Measurements from ENCODE around the gene KPNA1.
A peak's percentile ranks its signal among the peaks of the same experiment; 100 is the strongest.

The KPNA1 gene

DNA sequence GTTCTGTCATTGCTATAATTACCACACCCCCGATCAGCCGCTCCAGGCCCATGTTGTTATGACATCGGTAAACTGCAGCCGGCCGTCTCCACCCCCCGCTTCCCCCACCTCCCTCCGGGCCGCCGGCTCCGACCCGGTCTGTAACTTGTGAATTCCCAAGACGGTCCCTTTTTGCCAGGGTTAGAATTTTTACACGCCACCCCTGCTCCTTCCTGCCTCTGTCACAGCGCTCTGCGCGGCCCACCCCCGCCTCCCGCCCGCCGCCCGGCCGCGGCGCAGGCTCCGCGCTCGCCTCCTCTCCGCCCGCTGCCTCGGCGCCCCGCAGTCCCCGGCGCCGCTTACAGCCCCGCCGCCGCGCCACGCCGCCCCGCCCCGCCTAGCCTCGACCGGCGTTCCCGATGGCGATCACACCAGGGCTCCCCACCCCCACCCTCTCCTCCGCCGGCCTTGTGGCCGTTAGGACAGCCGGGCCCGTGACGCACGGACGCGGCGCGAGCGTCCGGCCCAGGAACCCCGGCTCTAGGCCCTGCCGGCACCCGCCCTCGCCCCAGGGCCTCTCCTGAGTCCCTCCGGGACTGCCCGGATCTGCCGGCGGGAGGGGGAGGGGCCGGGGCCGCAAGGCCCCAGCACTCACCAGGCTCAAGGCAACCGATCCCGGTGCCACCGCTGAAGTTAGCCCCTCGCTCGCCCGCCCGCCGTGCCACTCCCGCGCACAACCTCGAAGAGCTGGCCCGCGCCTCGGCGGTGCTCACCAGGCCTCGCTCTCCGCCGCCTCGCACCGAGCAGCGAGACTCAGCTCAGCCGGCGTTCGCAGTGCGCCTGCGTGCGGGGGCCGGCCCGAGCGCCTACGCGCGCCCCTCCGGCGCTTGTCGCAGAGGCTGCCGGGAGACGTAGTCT lies at the start of gene KPNA1:
Gene KPNA1 (minus strand): TSS at position 817 of the 897 bp plus-strand sequence. CDS start 18,374 bp downstream, outside the sequence.
- peak; percentile 83 to 85 for DNase-seq

DNA sequence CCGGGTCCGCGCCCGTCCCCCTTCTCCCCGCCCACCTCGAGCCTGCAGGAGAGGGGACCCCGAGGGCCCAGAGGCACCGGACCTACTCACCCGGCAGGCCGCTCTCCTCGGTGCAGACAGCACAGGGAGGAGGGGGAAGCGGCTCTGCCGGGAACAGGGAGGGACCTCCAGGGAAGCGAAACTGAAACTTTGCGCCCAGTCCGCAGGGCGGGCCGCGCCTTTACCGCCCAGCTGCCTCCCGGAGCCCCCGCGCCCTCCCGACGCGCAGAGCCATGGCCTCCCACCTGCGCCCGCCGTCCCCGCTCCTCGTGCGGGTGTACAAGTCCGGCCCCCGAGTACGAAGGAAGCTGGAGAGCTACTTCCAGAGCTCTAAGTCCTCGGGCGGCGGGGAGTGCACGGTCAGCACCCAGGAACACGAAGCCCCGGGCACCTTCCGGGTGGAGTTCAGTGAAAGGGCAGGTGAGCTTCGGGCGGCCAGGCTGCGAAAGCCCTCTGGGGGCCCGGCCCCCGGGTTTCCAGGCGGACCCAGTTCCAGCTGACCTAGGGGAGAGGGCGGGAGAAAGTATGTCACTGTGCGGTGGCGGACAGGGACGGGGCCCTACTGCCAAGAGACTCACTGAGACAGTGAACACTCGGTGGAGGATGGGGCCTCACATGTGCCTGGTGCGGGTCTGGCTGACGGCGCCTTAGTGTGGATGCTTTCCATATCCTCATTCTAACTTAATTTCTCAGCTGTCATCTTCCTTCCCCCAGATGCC lies 49.6 kb upstream of the KPNA1 start, which contains the start of the genes DTX3L and PARP9:
Gene DTX3L (plus strand): TSS at position 184 of the 758 bp plus-strand sequence. CDS start 89 bp downstream, at position 273.
Gene PARP9 (minus strand): TSS at position 146 of the 758 bp plus-strand sequence. CDS start 4,680 bp downstream, outside the sequence.
- peak; percentile 71 to 81 for DNase-seq

DNA sequence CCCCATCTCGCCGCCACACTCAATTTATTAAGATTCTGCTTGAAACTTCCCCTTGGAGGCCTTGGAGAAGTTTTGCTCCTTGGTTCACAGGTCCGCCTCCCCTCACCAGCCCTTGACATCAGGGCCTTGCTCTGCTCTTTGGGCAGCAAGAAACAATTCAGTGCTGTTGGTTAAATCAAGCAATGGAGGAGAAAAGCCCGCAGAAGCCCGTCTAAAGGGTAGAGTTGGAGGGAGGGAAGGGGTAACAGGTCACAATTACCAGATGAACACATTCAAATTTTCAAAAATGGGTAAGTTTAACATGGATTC lies 48.9 kb upstream of the KPNA1 start:
- peak in 1 of 2 experiments; percentile 36 for DNase-seq

DNA sequence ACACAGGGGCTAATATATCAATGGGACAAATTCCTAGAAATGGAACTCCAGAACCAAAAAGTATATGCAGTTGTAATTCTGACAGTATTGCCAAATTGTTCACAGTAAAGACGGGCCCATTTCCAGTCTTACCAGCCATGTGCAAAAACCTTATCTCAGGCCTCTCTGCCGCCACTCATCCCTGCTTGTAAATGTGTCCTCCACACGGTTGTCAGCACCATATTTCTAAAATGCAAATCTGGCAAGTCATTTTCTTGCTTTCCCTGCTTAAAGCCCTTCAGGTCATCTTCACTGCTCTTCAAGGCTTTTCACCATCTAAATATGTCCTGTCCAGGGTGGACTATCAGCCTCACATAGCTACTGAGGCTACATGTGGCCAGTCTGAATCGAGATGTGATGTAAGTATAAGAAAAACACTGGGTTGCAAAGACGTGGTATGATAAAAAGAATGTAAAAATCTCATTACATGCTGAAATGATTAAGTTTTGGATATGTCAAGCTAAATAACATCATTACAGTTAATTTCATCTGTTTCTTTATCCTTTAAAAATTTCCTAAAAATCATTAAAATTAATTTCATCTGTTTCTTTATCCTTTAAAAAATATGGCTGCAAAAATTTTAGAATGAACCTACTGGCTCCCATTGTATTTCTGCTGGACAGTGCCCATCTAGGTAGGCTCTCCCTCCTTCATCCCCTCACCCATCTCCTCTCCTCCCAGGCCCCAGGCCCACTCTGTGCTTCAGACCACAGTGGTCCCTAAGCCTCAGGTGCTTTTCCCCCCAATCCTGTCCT lies 48.4 kb upstream of the KPNA1 start:
- DNase-seq, result no peak

DNA sequence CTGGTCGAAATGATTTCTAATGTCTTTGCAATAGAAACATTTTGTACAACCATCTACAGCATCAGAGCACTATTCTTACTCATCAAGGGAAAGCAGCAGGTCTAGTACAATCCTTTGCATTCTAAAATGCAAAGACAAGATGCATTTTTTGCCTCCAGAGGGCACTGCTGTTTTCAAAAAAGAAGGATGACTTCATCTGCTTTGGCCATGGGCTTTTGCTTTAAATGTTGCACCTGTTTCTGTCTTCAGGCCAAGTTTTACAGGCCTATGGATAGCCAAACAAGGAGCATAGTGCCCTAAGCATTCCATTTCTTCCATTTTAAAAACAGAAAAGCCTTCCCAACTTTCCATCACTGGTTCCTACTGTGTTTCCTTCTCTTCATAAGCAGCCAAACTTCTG lies 45.9 kb upstream of the KPNA1 start:
- peak; percentile 44 to 64 for DNase-seq

DNA sequence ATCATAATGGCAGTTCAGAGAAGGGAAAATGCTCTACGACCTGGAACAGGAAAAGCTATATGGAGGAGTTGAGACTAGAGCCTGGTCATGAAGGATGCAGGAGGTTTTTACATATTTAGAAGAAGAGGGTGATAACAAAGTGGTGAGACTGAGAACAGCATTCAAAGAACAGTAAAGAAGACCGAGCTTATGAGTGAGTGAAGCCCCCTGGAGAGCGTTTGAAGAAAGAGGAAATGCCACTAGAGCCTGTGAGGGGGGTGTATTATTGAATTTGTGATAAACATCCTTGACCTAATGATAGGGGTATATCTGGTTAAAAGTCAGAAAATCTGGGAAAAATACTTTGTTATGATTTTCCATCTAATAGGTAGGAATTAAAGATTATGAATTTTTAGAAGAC lies 45.2 kb upstream of the KPNA1 start:
- no peak for DNase-seq

DNA sequence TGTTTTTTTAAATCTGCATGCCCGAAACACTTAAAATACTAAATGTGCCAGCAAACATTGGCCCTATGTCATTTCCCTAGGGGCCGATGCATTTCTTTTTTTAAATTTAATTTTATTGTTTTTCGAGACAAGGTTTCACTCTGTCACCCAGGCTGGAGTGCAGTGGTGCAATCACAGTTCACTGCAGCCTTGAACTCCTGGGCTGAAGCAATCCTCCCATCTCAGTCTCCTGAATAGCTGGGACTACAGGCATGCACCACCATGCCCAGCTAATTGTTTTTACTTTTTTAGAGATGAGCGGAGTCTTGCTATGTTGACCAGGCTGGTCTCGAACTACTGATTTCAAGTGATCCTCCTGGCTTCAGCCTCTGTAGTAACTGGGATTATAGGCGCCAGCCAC lies 43.9 kb upstream of the KPNA1 start:
- no peak for DNase-seq

DNA sequence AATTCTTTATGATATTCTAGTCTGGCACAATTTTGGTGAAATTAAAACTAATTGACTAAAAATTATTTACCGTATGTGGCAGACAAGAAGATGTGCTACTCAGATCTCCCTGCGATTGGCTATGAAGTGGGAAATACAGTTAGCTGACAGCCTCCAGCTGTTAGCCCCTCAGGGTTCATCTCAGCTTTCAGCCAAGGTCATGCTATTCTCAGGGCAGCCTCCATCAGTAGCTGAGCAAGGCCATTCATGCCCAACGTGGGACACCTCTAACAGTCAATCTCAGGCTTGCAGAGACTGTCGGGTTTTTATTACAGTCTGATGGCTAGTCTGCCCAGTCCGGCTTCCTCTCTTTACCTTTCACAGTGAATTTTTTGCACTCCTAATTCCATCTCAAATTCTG lies 42.6 kb upstream of the KPNA1 start:
- DNase-seq, result no peak

DNA sequence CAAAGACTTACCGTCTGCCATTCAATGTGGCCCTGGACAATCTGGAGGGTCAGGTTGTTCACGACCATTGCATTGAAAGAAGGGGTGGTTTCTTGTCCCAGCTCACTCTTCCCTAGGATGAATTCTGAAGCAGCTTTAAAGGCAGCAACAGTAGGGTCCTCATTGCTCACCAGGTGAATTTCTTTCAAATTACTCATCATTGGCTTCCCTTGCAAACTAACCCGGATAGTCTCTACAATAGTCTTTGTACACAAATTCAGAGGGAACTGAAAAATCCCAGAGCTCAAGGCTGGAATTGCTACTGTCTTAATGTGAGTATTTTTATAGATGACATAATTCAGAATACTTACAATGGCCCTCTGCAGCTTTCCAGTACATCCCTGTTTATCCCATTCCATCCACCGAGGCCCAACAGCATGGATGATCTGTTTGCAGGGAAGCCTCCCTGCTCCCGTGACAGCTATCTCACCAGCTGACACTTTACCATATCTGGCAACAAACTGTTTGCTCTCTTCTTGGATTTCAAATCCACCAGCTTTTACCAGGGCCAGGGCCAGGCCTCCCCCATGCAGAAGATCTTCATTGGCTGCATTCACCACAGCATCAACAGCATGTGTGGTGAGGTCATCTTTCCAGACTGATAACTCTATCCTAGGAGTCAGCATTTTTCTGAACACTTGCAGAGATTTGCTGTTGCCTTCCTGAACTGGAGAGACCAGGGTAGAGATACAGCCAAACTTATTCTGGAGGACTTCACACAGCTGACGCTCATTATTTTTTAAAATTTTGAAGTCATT lies 40.7 kb upstream of the KPNA1 start:
- DNase-seq, result no peak

DNA sequence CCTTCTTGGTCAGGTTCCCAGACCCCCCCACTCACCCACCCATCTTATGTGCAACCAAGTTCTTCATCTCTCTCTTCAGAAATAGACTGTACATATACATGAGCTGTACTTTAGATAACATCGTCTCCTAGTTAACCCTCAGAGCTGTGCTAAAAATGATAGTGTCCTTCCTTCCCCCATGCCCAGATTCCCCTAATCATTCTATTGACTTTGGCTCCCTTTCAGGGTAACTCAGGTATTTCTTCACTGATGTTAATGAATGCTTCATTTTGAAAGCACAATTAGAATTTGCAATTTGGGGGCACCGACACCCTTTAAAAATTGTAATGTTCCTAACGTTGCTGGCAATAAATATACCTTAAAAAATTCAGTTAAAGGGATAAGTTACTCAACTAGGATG lies 38.4 kb upstream of the KPNA1 start:
- no peak for DNase-seq

DNA sequence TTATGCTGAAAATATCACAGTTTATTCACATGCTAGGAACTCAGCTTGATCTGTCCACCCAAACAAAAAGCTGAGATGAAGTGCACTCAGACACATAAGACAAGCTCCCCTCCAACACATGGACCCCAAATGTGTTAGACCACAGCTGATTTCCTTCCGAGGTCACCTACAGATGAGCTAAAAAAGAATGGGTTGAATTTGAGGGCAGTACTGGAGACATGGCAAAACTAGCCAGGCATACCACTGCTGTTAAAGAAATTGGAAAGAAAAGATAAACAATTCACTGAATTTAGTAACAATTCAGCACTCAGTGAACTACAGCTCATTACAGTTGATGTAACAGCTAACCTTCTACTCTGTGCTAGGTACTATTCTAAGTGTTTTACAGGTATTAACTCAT lies 33.9 kb upstream of the KPNA1 start:
- DNase-seq, result no peak

DNA sequence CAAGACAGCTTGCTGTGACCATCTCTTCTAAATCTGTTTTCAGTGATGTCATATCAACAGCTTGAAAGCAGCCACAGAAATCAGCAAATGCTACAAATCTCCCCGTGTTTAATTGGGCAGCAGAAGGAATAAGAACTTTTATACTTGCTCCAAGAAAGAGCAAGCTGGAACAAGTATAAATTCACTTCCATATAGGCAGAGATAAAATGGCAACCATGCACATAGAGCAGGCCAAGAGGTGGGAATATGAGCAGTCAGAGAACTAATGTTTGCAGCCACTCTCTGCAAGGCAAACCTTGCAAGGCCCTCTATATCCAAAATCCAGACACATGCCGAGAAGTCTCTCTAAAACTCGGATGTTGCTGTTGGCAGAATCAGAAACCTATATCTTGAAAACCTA lies 33.3 kb upstream of the KPNA1 start:
- no peak for DNase-seq

DNA sequence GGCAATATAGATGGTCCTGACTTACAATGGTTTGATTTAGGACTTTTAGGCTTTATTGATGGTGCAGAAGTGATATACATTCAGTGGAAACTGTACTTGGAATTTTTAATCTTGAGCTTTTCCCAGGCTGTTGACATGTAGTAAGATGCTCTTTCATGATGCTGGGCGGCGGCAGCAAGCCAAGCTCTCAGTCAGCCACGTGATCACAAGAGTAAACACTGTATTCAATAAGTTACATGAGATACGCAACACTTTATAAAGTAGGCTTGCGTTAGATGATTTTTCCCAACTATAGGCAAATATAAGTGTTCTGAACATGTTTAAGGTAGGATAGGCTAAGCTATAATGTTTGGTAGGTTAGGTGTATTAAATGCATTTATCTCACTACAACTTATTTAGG lies 31.4 kb upstream of the KPNA1 start:
- DNase-seq, result no peak

DNA sequence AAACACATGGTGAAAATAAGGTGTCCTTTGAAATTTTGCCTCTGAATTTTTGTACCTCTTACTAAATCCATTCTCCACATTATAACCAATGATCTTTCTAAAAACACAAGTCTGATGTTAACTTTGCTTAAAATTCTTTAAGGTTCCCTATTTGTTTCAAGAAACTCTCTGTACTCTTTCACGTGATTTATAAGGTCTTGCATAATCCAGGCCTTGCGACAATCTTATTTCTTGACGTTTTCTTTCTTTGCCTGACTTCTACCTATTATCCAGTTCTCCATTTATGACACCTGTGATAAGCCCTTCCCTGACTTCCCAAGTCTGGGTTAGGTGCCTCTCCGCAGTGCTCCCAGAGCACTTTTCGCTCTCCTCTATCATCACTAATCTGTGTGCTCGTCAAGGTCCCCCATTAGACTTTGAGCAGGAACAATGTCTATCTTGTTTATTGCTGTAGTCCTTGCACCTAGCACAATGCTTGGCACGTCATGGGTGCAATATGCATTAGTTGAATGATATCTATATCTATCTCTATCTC lies 24.3 kb upstream of the KPNA1 start:
- DNase-seq, result no peak

DNA sequence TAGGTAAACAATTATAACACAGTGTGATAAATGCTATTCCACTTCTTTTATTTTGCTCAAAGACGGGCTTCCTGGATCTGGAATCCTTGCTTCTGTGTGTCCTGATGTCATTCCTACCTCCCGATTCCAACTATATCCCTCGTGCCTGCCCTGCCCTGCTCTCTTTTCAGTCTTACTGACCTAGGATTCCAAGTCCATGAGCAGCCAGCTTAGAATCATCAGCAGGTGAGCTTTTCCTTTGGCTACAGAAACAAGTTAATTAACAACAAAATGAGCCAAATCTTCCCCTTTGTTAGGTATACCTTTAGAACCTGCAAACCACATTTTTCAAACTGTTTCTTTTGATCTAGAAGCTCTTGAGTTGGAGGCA lies 21.9 kb upstream of the KPNA1 start:
- no peak for DNase-seq

DNA sequence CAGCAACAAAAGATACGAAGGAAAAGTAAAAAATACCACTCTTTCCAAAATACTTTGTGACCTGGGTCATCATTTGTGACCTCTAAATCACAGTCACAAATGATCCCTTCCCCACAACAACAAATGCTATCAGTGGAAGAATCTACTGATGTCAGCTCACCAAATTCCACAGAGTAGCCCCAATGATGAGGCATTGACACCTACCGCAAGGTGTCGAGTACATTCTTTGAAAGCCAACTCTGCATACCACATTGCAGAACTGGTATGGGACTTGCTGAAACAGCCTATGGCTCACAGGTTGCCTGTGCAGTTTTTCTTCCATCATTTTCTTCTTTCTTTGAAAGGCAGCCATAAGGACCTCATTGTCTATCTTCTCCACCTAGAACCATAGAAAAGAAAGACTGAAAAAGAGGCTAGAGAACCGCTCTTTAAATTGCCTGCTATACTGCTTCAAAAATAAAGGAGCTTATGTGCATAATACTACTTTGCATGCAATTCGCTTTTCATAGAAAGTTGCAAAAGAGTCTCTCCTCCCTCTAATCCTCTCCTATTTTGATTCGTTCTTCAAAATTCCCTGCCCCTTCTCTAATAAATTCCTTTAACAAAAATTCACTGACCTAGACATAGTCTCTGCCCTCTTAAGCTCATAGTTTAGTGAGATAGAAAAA lies 21.4 kb upstream of the KPNA1 start:
- no peak for DNase-seq

DNA sequence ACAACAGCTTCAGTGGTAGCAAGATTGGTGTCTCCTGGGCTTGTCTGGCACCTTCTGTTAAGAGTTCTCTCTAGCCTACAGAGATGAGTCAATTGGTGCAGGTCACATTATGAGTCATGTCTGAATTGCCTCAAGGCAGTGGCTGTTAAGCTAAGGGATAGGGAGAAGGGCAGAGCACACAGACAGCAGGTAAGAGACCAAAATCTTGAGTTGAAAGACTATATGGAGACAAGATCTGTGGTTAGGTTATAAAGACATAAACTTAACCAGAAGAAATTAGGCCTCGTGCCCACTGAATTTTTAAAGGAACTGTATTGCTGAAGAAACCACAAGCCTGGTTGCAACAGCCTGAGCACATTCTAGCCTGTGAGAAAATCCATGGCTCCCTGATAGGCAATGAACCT lies 19.2 kb upstream of the KPNA1 start:
- DNase-seq, result peak; percentile 29 to 47

DNA sequence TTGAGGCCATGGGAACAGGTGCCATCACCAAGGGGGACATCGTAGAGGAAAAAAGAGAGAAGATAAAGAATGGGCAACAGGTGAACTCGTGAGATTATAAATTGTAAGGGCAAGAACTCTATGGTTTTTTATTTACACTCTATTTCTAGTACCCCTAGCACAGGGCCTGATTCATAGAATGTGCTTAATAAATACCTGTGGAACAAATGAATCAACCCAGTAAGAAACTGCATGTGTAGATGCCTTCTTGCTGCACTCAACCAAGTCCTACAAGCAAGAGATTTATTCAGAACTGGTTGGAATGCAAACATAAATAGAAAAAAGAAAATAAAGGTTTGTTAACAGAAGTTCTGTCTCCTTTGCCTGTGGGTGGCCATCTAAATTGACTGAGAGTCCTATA lies 18.7 kb upstream of the KPNA1 start:
- no peak for DNase-seq

DNA sequence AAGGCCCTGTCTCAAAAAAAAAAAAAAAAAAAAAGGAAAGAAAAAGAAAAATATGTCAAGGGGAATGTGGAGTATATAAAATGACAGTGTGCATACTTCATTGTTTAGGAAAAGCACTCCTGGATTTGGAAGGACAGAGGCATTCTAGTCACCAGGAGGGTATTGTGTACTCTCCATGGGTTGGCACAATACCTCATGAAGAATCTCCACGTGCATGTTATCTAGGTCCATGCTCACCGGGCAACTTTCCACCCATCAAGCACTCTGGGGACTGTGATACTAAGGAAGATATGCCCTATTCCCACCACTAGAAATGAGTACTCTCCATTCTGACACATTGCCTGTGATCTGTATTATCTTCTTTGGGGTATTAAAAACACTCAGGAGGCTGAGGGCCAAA lies 15.4 kb upstream of the KPNA1 start:
- no peak for DNase-seq

DNA sequence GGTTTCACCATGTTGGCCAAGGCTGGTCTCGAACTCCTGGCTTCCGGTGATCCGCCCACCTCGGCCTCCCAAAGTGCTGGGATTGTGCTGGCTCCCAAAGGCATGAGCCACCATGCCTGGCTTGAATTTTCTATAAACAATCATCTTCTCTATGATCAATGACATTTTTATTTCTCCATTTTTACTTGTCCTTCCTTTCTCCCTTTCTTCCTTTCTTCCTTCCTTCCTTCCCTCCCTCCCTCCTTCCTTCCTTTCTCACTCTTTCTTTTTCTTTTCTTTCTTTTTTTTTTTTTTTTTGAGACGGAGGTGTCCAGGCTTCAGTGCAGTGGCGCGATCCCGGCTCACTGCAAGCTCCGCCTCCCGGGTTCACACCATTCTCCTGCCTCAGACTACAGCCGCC lies 8.6 kb upstream of the KPNA1 start:
- DNase-seq, result no peak

DNA sequence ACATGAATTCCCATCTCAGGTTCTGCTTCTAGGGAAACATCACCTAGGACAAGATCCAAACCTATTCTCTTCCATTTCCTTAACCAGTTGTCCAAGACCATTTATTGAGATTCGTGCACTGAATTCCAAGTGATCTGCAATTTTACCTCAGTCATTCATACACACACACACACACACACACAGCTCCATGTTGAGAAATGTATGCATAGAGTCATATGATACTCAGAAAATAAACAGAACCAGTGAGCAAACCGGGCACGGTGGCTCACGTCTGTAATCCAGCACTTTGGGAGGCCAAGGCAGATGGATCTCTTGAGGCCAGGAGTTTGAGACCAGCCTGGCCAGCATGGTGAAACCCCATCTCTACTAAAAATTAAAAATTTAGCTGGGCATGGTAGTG lies 6.1 kb upstream of the KPNA1 start:
- DNase-seq, result no peak

DNA sequence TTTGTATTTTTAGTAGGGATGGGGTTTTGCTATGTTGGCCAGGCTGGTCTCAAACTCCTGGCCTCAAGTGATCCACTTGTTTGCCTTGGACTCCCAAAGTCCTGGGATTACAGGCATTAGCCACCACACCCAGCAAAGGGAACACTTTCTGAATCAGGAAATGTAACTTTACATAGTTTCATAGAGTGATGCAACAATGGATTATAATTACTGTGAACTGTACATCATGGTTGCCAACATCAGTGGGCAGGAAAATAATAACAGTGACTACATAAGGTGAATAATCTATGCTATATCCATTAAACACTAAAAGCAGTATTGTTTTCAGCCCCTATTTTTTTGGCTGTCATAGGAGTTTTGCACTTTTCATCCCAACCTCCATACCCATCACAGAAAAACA lies 5.0 kb upstream of the KPNA1 start:
- DNase-seq, result no peak

All from activated CD4-positive, alpha-beta T cell treated with anti-CD3 and anti-CD28 coated beads, Interleukin-2, amount 50 U/mL, for 48 hours (primary cell).